Thoracic aorta (tissue), 2 donors: ENCODE measurements around the gene CDH20. TPM values are rescaled to one million over a fixed set of nuclear protein-coding genes. Genes with fewer than 3 reads are reported as not detected.
"Not testable (repeated sequence)": the region's sequence is repeated elsewhere in the genome, so short reads cannot be mapped to it uniquely, and the experiment has no call there.

Experiments
- ATAC-seq: fragments of 150-250 bp; one replicate; pipeline ENCODE4 v1.8.0; 2017; ENCODE audit warnings: low read depth; ENCODE audit not compliant: insufficient number of reproducible peaks, low FRiP score
- DNase-seq: peaks from one replicate; pipeline ENCODE4 v3.0.0-alpha.2; 2020; ENCODE audit warnings: low spot score
- H3K27ac ChIP-seq, 2 donors: fragments of 200-600 bp; sonication (generic); 1 replicate in 1 of 2; 2 replicates in 1 of 2; pipeline ENCODE4 v1.5.1; 2016; ENCODE audit warnings: mild to moderate bottlenecking in 2 of 2, moderate library complexity in 2 of 2
- H3K27me3 ChIP-seq: fragments of 200-600 bp; sonication (generic); replicated peaks from 2 replicates; pipeline ENCODE4 v1.6.0; 2016; ENCODE audit warnings: mild to moderate bottlenecking; ENCODE audit not compliant: insufficient read depth
- H3K36me3 ChIP-seq: fragments of 200-600 bp; sonication (generic); one replicate; pipeline ENCODE4 v1.5.1; 2016
- H3K4me1 ChIP-seq, 2 donors: fragments of 200-600 bp; sonication (generic); 1 replicate in 1 of 2; 2 replicates in 1 of 2; pipeline versions ENCODE4 v1.5.1 to v1.6.0; 2016; ENCODE audit warnings: low read depth in 2 of 2, mild to moderate bottlenecking in 1 of 2; ENCODE audit not compliant: control insufficient read depth in 1 of 2
- H3K4me3 ChIP-seq: fragments of 200-600 bp; sonication (generic); 2 replicates; pipeline ENCODE4 v1.5.1; 2016; ENCODE audit warnings: mild to moderate bottlenecking
- H3K9me3 ChIP-seq: fragments of 200-600 bp; sonication (generic); 2 replicates; pipeline ENCODE4 v1.5.1; 2016
- CTCF ChIP-seq: fragments of 200-600 bp; sonication (generic); IDR thresholded peaks from one replicate; pipeline ENCODE4 v1.5.1; 2019; ENCODE audit warnings: antibody characterized with exemption
- total RNA-seq, 2 donors: library from RNA; depleted of rRNA; stranded (reverse); fragments of >200 nt; gene quantifications; one replicate each; pipeline versions ENCODE4 v1.1.0 to v1.2.3, GENCODE V29; 2016

Gene CDH20
- total RNA-seq, 2 donors from 2014 or later = 0.54 TPM; not detected in 1

- no peaks in the 10 kb centered on the region for H3K9me3 ChIP-seq
- no peak for TF ChIP-seq CTCF
- no peak for ATAC-seq
Observed at GRCh38 chr18:61360404-61361383, 27.5 kb downstream of the CDH20 start.

GRCh38 chr18:61362511-61362910 is 29.3 kb downstream of the CDH20 start:
- ATAC-seq (no peak), DNase-seq (no peak)
- Histone ChIP-seq H3K27me3 (no peaks in the 10 kb centered on the region), H3K9me3 (no peaks in the 10 kb centered on the region), H3K27ac (no peak overlapping the region), H3K4me1 (no peaks in the 10 kb centered on the region), H3K4me3 (no peak overlapping the region), H3K36me3 (no peaks in the 10 kb centered on the region)
- no peak for TF ChIP-seq CTCF

More at GRCh38 chr18:61360404-61361383, 27.5 kb downstream of the CDH20 start:
- Histone ChIP-seq H3K4me3 (no peak overlapping the region), H3K27ac (no peak overlapping the region), H3K27me3 (no peaks in the 10 kb centered on the region), H3K36me3 (no peaks in the 10 kb centered on the region), H3K4me1 (no peaks in the 10 kb centered on the region)
- no peak for DNase-seq

GRCh38 chr18:61364953-61365352 is 31.7 kb downstream of the CDH20 start:
- DNase-seq (no peak), ATAC-seq (no peak)
- no peaks in the 10 kb centered on the region for H3K9me3 ChIP-seq
- H3K4me1 ChIP-seq = no peaks in the 10 kb centered on the region
- no peaks in the 10 kb centered on the region for H3K27me3 ChIP-seq
- H3K4me3 ChIP-seq = no peak overlapping the region
- H3K27ac ChIP-seq = no peak overlapping the region
- H3K36me3 ChIP-seq = no peaks in the 10 kb centered on the region
- no peak for TF ChIP-seq CTCF

- Histone ChIP-seq H3K36me3 (no peaks in the 10 kb centered on the region), H3K9me3 (no peaks in the 10 kb centered on the region), H3K4me1 (no peaks in the 10 kb centered on the region), H3K27ac (no peak overlapping the region), H3K4me3 (no peak overlapping the region), H3K27me3 (no peaks in the 10 kb centered on the region)
- ATAC-seq (no peak), DNase-seq (no peak)
- TF ChIP-seq CTCF = no peak
Observed at GRCh38 chr18:61368001-61368400, 34.8 kb downstream of the CDH20 start.

- not testable (repeated sequence) for H3K9me3 ChIP-seq, DNase-seq, H3K4me1 ChIP-seq, ATAC-seq, H3K27ac ChIP-seq, H3K4me3 ChIP-seq, H3K27me3 ChIP-seq, H3K36me3 ChIP-seq
Observed at GRCh38 chr18:61369671-61370070, 36.4 kb downstream of the CDH20 start.
